GM23248 (cell line): ENCODE measurements around the gene WNK2.

Source experiments
- EZH2 ChIP-seq: fragments of 200-600 bp; sonication (generic); IDR thresholded peaks from 2 replicates; pipeline ENCODE4 v1.6.1; 2018; ENCODE audit warnings: antibody characterized with exemption, mild to moderate bottlenecking; ENCODE audit not compliant: insufficient read depth, poor library complexity, severe bottlenecking
- EZH2phosphoT487 ChIP-seq: fragments of 200-600 bp; sonication (generic); IDR thresholded peaks from 2 replicates; pipeline ENCODE4 v1.6.1; 2018; ENCODE audit warnings: antibody characterized with exemption, moderate library complexity, mild to moderate bottlenecking, low read depth; ENCODE audit not compliant: insufficient read depth

GRCh38 chr9:93261735-93262523 is 78.0 kb downstream of the WNK2 start:
- TF ChIP-seq EZH2 (no peak), EZH2phosphoT487 (no peak)
